Transverse colon (tissue), 4 donors: ENCODE measurements around the gene OSBPL6. TPM values are rescaled to one million over a fixed set of nuclear protein-coding genes. Genes with fewer than 3 reads are reported as not detected.
A peak's percentile ranks its signal among the peaks of the same experiment; 100 is the strongest.

ENCODE experiments used
- DNase-seq: peaks from one replicate; pipeline ENCODE4 v3.0.0-alpha.2; 2019
- H3K27ac ChIP-seq, 4 donors: fragments of 200-600 bp; sonication (generic); 2 replicates each; pipeline ENCODE4 v1.5.1; 2016 to 2018; ENCODE audit warnings: inconsistent platforms in 4 of 4
- H3K27me3 ChIP-seq: fragments of 200-600 bp; sonication (generic); 2 replicates; pipeline ENCODE4 v1.5.1; 2017; ENCODE audit warnings: inconsistent platforms
- H3K36me3 ChIP-seq, 4 donors: fragments of 200-600 bp; sonication (generic); 2 replicates each; pipeline ENCODE4 v1.5.1; 2017 to 2019; ENCODE audit warnings: inconsistent platforms in 4 of 4
- H3K4me1 ChIP-seq, 4 donors: fragments of 200-600 bp; sonication (generic); 2 replicates each; pipeline ENCODE4 v1.5.1; 2017 to 2020; ENCODE audit warnings: inconsistent platforms in 4 of 4
- H3K4me3 ChIP-seq, 4 donors: fragments of 200-600 bp; sonication (generic); 1 replicate in 1 of 4; 2 replicates in 3 of 4; pipeline versions ENCODE4 v1.5.1 to v1.6.1; 2017 to 2019; ENCODE audit warnings: inconsistent platforms in 4 of 4
- H3K9me3 ChIP-seq, 2 donors: fragments of 200-600 bp; sonication (generic); 2 replicates each; pipeline ENCODE4 v1.5.1; 2017 to 2019; ENCODE audit warnings: inconsistent platforms in 2 of 2
- CTCF ChIP-seq, 5 experiments: fragments of 200-600 bp in 3 of 5; fragments of 450-650 bp in 2 of 5; sonication (generic) in 3 of 5; IDR thresholded peaks; 1 replicate in 2 of 5; 2 replicates in 3 of 5; pipeline ENCODE4 v1.5.1; 2016 to 2017; ENCODE audit warnings: antibody characterized with exemption in 5 of 5, inconsistent platforms in 3 of 5, mild to moderate bottlenecking in 2 of 5, moderate library complexity in 1 of 5
- EP300 ChIP-seq: sonication (generic); formaldehyde crosslinking; IDR thresholded peaks from one replicate; pipeline ENCODE4 v1.6.1; 2017; ENCODE audit warnings: antibody characterized with exemption, low read depth
- POLR2A ChIP-seq: fragments of 450-650 bp; IDR thresholded peaks from one replicate; pipeline ENCODE4 v1.6.1; 2016; ENCODE audit warnings: antibody characterized with exemption, mild to moderate bottlenecking, moderate library complexity
- POLR2AphosphoS5 ChIP-seq, 3 donors: sonication (generic); formaldehyde crosslinking; IDR thresholded peaks; one replicate each; pipeline ENCODE4 v1.6.1; 2016; ENCODE audit warnings: antibody characterized with exemption in 3 of 3
- WGBS, 2 donors: methylation state at CpG; one replicate each; pipeline ENCODE4 v1.1.5; 2018; ENCODE audit warnings: low coverage in 1 of 2; 5-methylcytosine and 5-hydroxymethylcytosine counted together
- in situ Hi-C, 4 donors: fragments of 200-750 bp; cut with MboI; loops; one replicate each; pipeline versions ENCODE4 v1.15.0 to v1.15.1; 2017; ENCODE audit warnings: low sequenced_read_pairs in 3 of 4, low pct_ligation_motif_present in 1 of 4, low pct_unique_long_range_greater_than_20kb in 1 of 4
- intact Hi-C: fragments of 100-400 bp; cut with DNase I; formaldehyde crosslinking; loops from one replicate; pipeline ENCODE4 v1.15.1; 2023; ENCODE audit warnings: low total_unique reads
- total RNA-seq, 4 donors: library from RNA; depleted of rRNA; stranded (reverse); fragments of >200 nt; gene quantifications; one replicate each; pipeline ENCODE4 v1.1.0, GENCODE V29; 2016

Gene OSBPL6
- total RNA-seq, 4 donors from 2014 or later: 0.95 to 4.0 (median 2.5) TPM

GRCh38 chr2:178417916-178418315 lies 223.6 kb downstream of the OSBPL6 start:
- Histone ChIP-seq H3K4me1 (peaks cover 4 to 33% (median 7%) of the 10 kb centered on the region in 4 donors), H3K27ac (no peak overlapping the region), H3K9me3 (no peaks in the 10 kb centered on the region), H3K4me3 (no peak overlapping the region), H3K36me3 (no peaks in the 10 kb centered on the region), H3K27me3 (no peaks in the 10 kb centered on the region)
- intact Hi-C loops: no loop called here
- TF ChIP-seq POLR2A (no peak), CTCF (IDR thresholded peaks at IDR 0.05) (no peak), EP300 (no peak), POLR2AphosphoS5 (IDR thresholded peaks at IDR 0.05) (no peak)
- DNase-seq: no peak
- WGBS, 2 donors: 91 to 92% methylated on average over 1 to 3 of the region's 3 CpGs
- in situ Hi-C loops: loop anchor here (25.0 kb wide), 2 partner anchors 281 to 306 kb away; partner anchors contain the start of gene RBM45 (in 2 of the 4)

GRCh38 chr2:178418426-178418825 lies 224.1 kb downstream of the OSBPL6 start:
- in situ Hi-C loops: loop anchor here (25.0 kb wide), 2 partner anchors 281 to 306 kb away; partner anchors contain the start of gene RBM45 (in 2 of the 4)

GRCh38 chr2:178419123-178419522 lies 224.8 kb downstream of the OSBPL6 start:
- in situ Hi-C loops: loop anchor here (25.0 kb wide), 2 partner anchors 282 to 307 kb away; partner anchors contain the start of gene RBM45 (in 2 of the 4)
- WGBS, 2 donors: 21 to 37% methylated on average over 1 of the region's 1 CpG
- Histone ChIP-seq H3K27ac (no peak overlapping the region), H3K4me1 (peaks cover 0 to 21% (median 2%) of the 10 kb centered on the region in 4 donors), H3K27me3 (no peaks in the 10 kb centered on the region), H3K9me3 (no peaks in the 10 kb centered on the region), H3K4me3 (no peak overlapping the region), H3K36me3 (no peaks in the 10 kb centered on the region)
- TF ChIP-seq EP300 (no peak), CTCF (IDR thresholded peaks at IDR 0.05) (peak in 3 of 5 experiments; percentile 11 to 20 (median 18))
- intact Hi-C loops: no loop called here
- no peak for DNase-seq

More at GRCh38 chr2:178418426-178418825, 224.1 kb downstream of the OSBPL6 start:
- WGBS, 2 donors: 91% methylated on average over 1 of the region's 1 CpG; no CpG with 5 or more reads in 1 of the 2 donors
- no peak overlapping the region for H3K4me3 ChIP-seq
- H3K9me3 ChIP-seq: no peaks in the 10 kb centered on the region
- H3K4me1 ChIP-seq: peaks cover under 1 to 28% (median 4%) of the 10 kb centered on the region in 4 donors
- DNase-seq: no peak
- H3K36me3 ChIP-seq: no peaks in the 10 kb centered on the region
- H3K27ac ChIP-seq: no peak overlapping the region
- intact Hi-C loops: no loop called here
- H3K27me3 ChIP-seq: no peaks in the 10 kb centered on the region
- TF ChIP-seq EP300 (no peak), POLR2A (no peak), CTCF (IDR thresholded peaks at IDR 0.05) (no peak), POLR2AphosphoS5 (IDR thresholded peaks at IDR 0.05) (no peak)

- H3K27ac ChIP-seq: no peak overlapping the region
- H3K4me3 ChIP-seq: no peak overlapping the region
- in situ Hi-C loops: loop anchor here (25.0 kb wide), 2 partner anchors 283 to 308 kb away; partner anchors contain the start of gene RBM45 (in 2 of the 4)
- DNase-seq: no peak
- H3K36me3 ChIP-seq: no peaks in the 10 kb centered on the region
- no peaks in the 10 kb centered on the region for H3K27me3 ChIP-seq
- H3K4me1 ChIP-seq: peaks cover 0 to 9% (median 0%) of the 10 kb centered on the region in 4 donors
- WGBS, 2 donors: 42% methylated on average over 1 of the region's 1 CpG; no CpG with 5 or more reads in 1 of the 2 donors
- no peak for TF ChIP-seq CTCF (IDR thresholded peaks at IDR 0.05)
- no peak for TF ChIP-seq POLR2AphosphoS5 (IDR thresholded peaks at IDR 0.05)
- TF ChIP-seq EP300: no peak
- TF ChIP-seq POLR2A: no peak
- no peaks in the 10 kb centered on the region for H3K9me3 ChIP-seq
- intact Hi-C loops: no loop called here
These were observed 226.2 kb downstream of the OSBPL6 start for GRCh38 chr2:178420463-178420999.
